WERI-Rb-1 (cell line): ENCODE results near the gene PARD3B.

Source experiments
- DNase-seq: peaks from one replicate; pipeline ENCODE4 v3.0.0-alpha.2; 2020
- H3K27ac ChIP-seq: fragments of 250-450 bp; sonication (Bioruptor Pico); 2 replicates; pipeline ENCODE4 v1.5.1; 2020; ENCODE audit warnings: mild to moderate bottlenecking, moderate library complexity
- H3K27me3 ChIP-seq: fragments of 250-450 bp; sonication (Bioruptor Pico); 2 replicates; pipeline ENCODE4 v1.5.1; 2021; ENCODE audit warnings: mild to moderate bottlenecking, low read depth, moderate library complexity; ENCODE audit not compliant: insufficient read depth, severe bottlenecking
- H3K36me3 ChIP-seq: fragments of 250-450 bp; sonication (Bioruptor Pico); 2 replicates; pipeline ENCODE4 v1.5.1; 2020; ENCODE audit warnings: mild to moderate bottlenecking, moderate library complexity
- H3K4me3 ChIP-seq: 2 replicates; pipeline ENCODE4 v1.5.1; 2011; ENCODE audit warnings: low read depth, mild to moderate bottlenecking, control low read depth, low read length
- H3K9me3 ChIP-seq: fragments of 250-450 bp; sonication (Bioruptor Pico); 2 replicates; pipeline ENCODE4 v1.5.1; 2021; ENCODE audit warnings: mild to moderate bottlenecking, moderate library complexity; ENCODE audit not compliant: severe bottlenecking
- CTCF ChIP-seq: IDR thresholded peaks from 2 replicates; pipeline ENCODE4 v1.5.1; 2011; ENCODE audit warnings: low read depth, mild to moderate bottlenecking, control low read depth, inconsistent platforms, low read length

Gene PARD3B

GRCh38 chr2:205555566-205556230, 1010.4 kb downstream of the PARD3B start:
- H3K27ac ChIP-seq = no peak overlapping the region
- H3K36me3 ChIP-seq = no peaks in the 10 kb centered on the region
- DNase-seq = no peak
- H3K9me3 ChIP-seq = no peaks in the 10 kb centered on the region
- H3K27me3 ChIP-seq = no peaks in the 10 kb centered on the region
- TF ChIP-seq CTCF = no peak
- H3K4me3 ChIP-seq = no peak overlapping the region

- H3K27ac ChIP-seq = no peak overlapping the region
- no peaks in the 10 kb centered on the region for H3K27me3 ChIP-seq
- DNase-seq = no peak
- H3K36me3 ChIP-seq = no peaks in the 10 kb centered on the region
- no peak overlapping the region for H3K4me3 ChIP-seq
- no peaks in the 10 kb centered on the region for H3K9me3 ChIP-seq
- TF ChIP-seq CTCF = no peak
Measured at GRCh38 chr2:205556357-205556756, 1011.1 kb downstream of the PARD3B start.

- Histone ChIP-seq H3K9me3 (no peaks in the 10 kb centered on the region), H3K27ac (no peak overlapping the region), H3K27me3 (no peaks in the 10 kb centered on the region), H3K36me3 (no peaks in the 10 kb centered on the region), H3K4me3 (no peak overlapping the region)
- TF ChIP-seq CTCF = no peak
- DNase-seq = no peak
Measured at GRCh38 chr2:205556841-205557539, 1011.7 kb downstream of the PARD3B start.

- no peaks in the 10 kb centered on the region for H3K9me3 ChIP-seq
Measured at GRCh38 chr2:205557873-205558272, 1012.6 kb downstream of the PARD3B start.

GRCh38 chr2:205561441-205561840, 1016.2 kb downstream of the PARD3B start:
- no peak overlapping the region for H3K4me3 ChIP-seq
- no peaks in the 10 kb centered on the region for H3K36me3 ChIP-seq
- no peak for DNase-seq
- no peaks in the 10 kb centered on the region for H3K27me3 ChIP-seq
- no peaks in the 10 kb centered on the region for H3K9me3 ChIP-seq
- TF ChIP-seq CTCF = no peak
- no peak overlapping the region for H3K27ac ChIP-seq

More at GRCh38 chr2:205557873-205558272, 1012.6 kb downstream of the PARD3B start:
- no peak overlapping the region for H3K4me3 ChIP-seq
- no peak overlapping the region for H3K27ac ChIP-seq
- H3K36me3 ChIP-seq = no peaks in the 10 kb centered on the region
- TF ChIP-seq CTCF = no peak
- H3K27me3 ChIP-seq = no peaks in the 10 kb centered on the region
- no peak for DNase-seq
